A549 (cell line): ENCODE data around the gene ZNF394. TPM values are rescaled to one million over a fixed set of nuclear protein-coding genes. Genes with fewer than 3 reads are reported as not detected.

Source experiments
- ATAC-seq, 2 experiments: fragments of 200-7000 bp in 1 of 2; fragments of >200 bp in 1 of 2; cut with Nextera tagmentation in 1 of 2; cut with Tn5 transposase in 1 of 2; 3 replicates each; pipeline versions ENCODE4 v1.8.0 to v1.9.1; 2018 to 2020; ENCODE audit warnings: mild to moderate bottlenecking in 1 of 2, moderate library complexity in 1 of 2
- CTCF ChIA-PET: fragments of 300-600 bp; sonication (Branson Sonifier 250); formaldehyde crosslinking; extraction: SDS; loops from one replicate; lab custom pipeline; 2021; ENCODE audit warnings: antibody characterized with exemption, inconsistent platforms; lab: Yijun Ruan, JAX
- POLR2A ChIA-PET: fragments of 350-600 bp; formaldehyde crosslinking; extraction: SDS; loops from one replicate; lab custom pipeline; 2021; ENCODE audit warnings: antibody characterized with exemption, inconsistent platforms; lab: Yijun Ruan, JAX
- DNase-seq, 2 experiments: peaks; one replicate each; pipeline versions ENCODE4 v3.0.0 to v3.0.0-alpha.2; 2011 to 2016; ENCODE audit warnings: low read depth in 1 of 2, low spot score in 1 of 2
- FAIRE-seq: peaks from 2 replicates; lab custom pipeline; 2011; peaks lifted over from hg19 to GRCh38; lab: Jason Lieb, UNC
- H3K27ac ChIP-seq, 2 experiments: fragments of >200 bp; sonication (Bioruptor Twin); formaldehyde crosslinking; 3 replicates each; pipeline ENCODE4 v1.5.1; 2016 to 2017
- H3K4me1 ChIP-seq: fragments of >200 bp; sonication (Bioruptor Twin); formaldehyde crosslinking; 3 replicates; pipeline ENCODE4 v1.6.1; 2016
- H3K4me2 ChIP-seq: fragments of >200 bp; sonication (Bioruptor Twin); formaldehyde crosslinking; 3 replicates; pipeline ENCODE4 v1.6.1; 2016
- H3K4me3 ChIP-seq: fragments of >200 bp; sonication (Bioruptor Twin); formaldehyde crosslinking; 3 replicates; pipeline ENCODE4 v1.5.1; 2016
- H3K9me3 ChIP-seq: fragments of >200 bp; sonication (Bioruptor Twin); formaldehyde crosslinking; 3 replicates; pipeline ENCODE4 v1.6.1; 2016
- ATOH8 ChIP-seq: fragments of 250-450 bp; sonication (Bioruptor Pico); IDR thresholded peaks from 2 replicates; pipeline ENCODE4 v1.5.0; 2020; ENCODE audit warnings: low read depth, mild to moderate bottlenecking, moderate library complexity
- CEBPB ChIP-seq, 2 experiments: fragments of >200 bp in 1 of 2; sonication (Bioruptor Twin) in 1 of 2; formaldehyde crosslinking in 1 of 2; IDR thresholded peaks; 2 replicates each; pipeline ENCODE4 v1.6.1; 2012 to 2016
- EHF ChIP-seq: fragments of 250-450 bp; sonication (Bioruptor Pico); IDR thresholded peaks from 2 replicates; pipeline ENCODE4 v1.5.0; 2020; ENCODE audit warnings: mild to moderate bottlenecking
- FOSL2 ChIP-seq, 2 experiments: fragments of 450-650 bp in 1 of 2; fragments of >200 bp in 1 of 2; sonication (Bioruptor Twin) in 1 of 2; formaldehyde crosslinking; IDR thresholded peaks; 2 replicates each; pipeline versions ENCODE4 v1.5.0 to v1.6.1; 2016 to 2020; ENCODE audit warnings: mild to moderate bottlenecking in 1 of 2, moderate library complexity in 1 of 2
- GATA3 ChIP-seq: IDR thresholded peaks from 2 replicates; pipeline ENCODE4 v1.6.1; 2012; ENCODE audit warnings: borderline replicate concordance
- HOXB13 ChIP-seq: fragments of 250-450 bp; sonication (Bioruptor Pico); IDR thresholded peaks from 2 replicates; pipeline ENCODE4 v1.5.0; 2020; ENCODE audit warnings: low read depth, mild to moderate bottlenecking, moderate library complexity
- HOXB5 ChIP-seq: fragments of 250-450 bp; sonication (Bioruptor Pico); IDR thresholded peaks from 2 replicates; pipeline ENCODE4 v1.5.0; 2020; ENCODE audit warnings: mild to moderate bottlenecking, moderate library complexity
- JUN ChIP-seq, 2 experiments: fragments of >200 bp; sonication (Bioruptor Twin); formaldehyde crosslinking; IDR thresholded peaks; 2 replicates in 1 of 2; 3 replicates in 1 of 2; pipeline ENCODE4 v1.6.1; 2016 to 2017
- MAZ ChIP-seq: fragments of 150-350 bp; IDR thresholded peaks from 2 replicates; pipeline ENCODE4 v1.6.1; 2014; ENCODE audit warnings: antibody characterized with exemption, low read depth, low read length, borderline replicate concordance
- NFE2L2 ChIP-seq: fragments of 150-350 bp; conservative IDR thresholded peaks from 2 replicates; pipeline ENCODE4 v1.6.1; 2014; ENCODE audit warnings: low read length
- NR3C1 ChIP-seq: fragments of >200 bp; sonication (Bioruptor Twin); formaldehyde crosslinking; IDR thresholded peaks from 3 replicates; pipeline ENCODE4 v1.6.1; 2017
- PHF8 ChIP-seq: fragments of 200-600 bp; sonication (generic); IDR thresholded peaks from 2 replicates; pipeline ENCODE4 v1.6.1; 2016; ENCODE audit warnings: low read depth, mild to moderate bottlenecking, antibody characterized with exemption, moderate library complexity, borderline replicate concordance
- POLR2AphosphoS2 ChIP-seq: conservative IDR thresholded peaks from 2 replicates; pipeline ENCODE4 v1.6.1; 2012; ENCODE audit warnings: low read length, improper control_type of control experiment, inconsistent platforms
- RAD21 ChIP-seq, 2 experiments: fragments of >200 bp in 1 of 2; sonication (Bioruptor Twin) in 1 of 2; formaldehyde crosslinking in 1 of 2; IDR thresholded peaks in 1 of 2; conservative IDR thresholded peaks in 1 of 2; 2 replicates in 1 of 2; 3 replicates in 1 of 2; pipeline ENCODE4 v1.6.1; 2012 to 2018; ENCODE audit warnings: inconsistent platforms in 1 of 2
- RCOR1 ChIP-seq: fragments of 150-350 bp; IDR thresholded peaks from 2 replicates; pipeline ENCODE4 v1.6.1; 2014; ENCODE audit warnings: antibody characterized with exemption, low read length, low read depth
- SMC3 ChIP-seq: fragments of >200 bp; sonication (Bioruptor Twin); formaldehyde crosslinking; IDR thresholded peaks from 3 replicates; pipeline ENCODE4 v1.6.1; 2018; ENCODE audit warnings: inconsistent platforms
- TFCP2L1 ChIP-seq: fragments of 250-450 bp; sonication (Bioruptor Pico); IDR thresholded peaks from 2 replicates; pipeline ENCODE4 v1.5.0; 2021; ENCODE audit warnings: mild to moderate bottlenecking
- TP53 ChIP-seq: fragments of 250-450 bp; sonication (Bioruptor Pico); IDR thresholded peaks from 2 replicates; pipeline ENCODE4 v1.5.0; 2021; ENCODE audit warnings: mild to moderate bottlenecking, moderate library complexity
- USF2 ChIP-seq: fragments of 450-650 bp; IDR thresholded peaks from 2 replicates; pipeline ENCODE4 v1.6.1; 2014; ENCODE audit warnings: antibody characterized with exemption
- ZC3H11A ChIP-seq: fragments of 450-650 bp; IDR thresholded peaks from 2 replicates; pipeline ENCODE4 v1.6.1; 2014; ENCODE audit warnings: antibody characterized with exemption, mild to moderate bottlenecking
- ZFP36 ChIP-seq: fragments of 450-650 bp; IDR thresholded peaks from 2 replicates; pipeline ENCODE4 v1.6.1; 2014; ENCODE audit warnings: borderline replicate concordance; ENCODE audit not compliant: partially characterized antibody
- ZNF302 ChIP-seq: fragments of 250-450 bp; sonication (Bioruptor Pico); IDR thresholded peaks from 2 replicates; pipeline ENCODE4 v1.9.0; 2021; ENCODE audit warnings: inconsistent platforms, mild to moderate bottlenecking, moderate library complexity
- WGBS: methylation state at CpG from one replicate; pipeline ENCODE4 v1.1.6; 2017; ENCODE audit errors: missing lambda C conversion rate; 5-methylcytosine and 5-hydroxymethylcytosine counted together
- polyA plus RNA-seq, 4 experiments: library from polyadenylated mRNA; depleted of rRNA in 3 of 4; stranded (reverse); fragments of >200 nt; fragmentation: RNase III in 1 of 4; extraction: RNeasy Plus Mini Kit Qiagen cat#74134 plus additional on column Dnase treatment in 1 of 4; gene quantifications; 2 replicates in 3 of 4; 3 replicates in 1 of 4; pipeline ENCODE4 v1.2.3, GENCODE V29; 2011 to 2017
- TF ChIP-seq, protein P1 (sequence below): fragments of 150-350 bp; IDR thresholded peaks from 2 replicates; pipeline ENCODE4 v1.6.1; 2014; ENCODE audit warnings: low read depth, mild to moderate bottlenecking, low read length
- TF ChIP-seq, protein P2 (sequence below): IDR thresholded peaks from 2 replicates; pipeline ENCODE4 v1.6.1; 2012

ZNF394 gene
- polyA plus RNA-seq, 2 of the 4 experiments (the other 2 are of a cell fraction): 12.8 to 13.6 TPM

DNA sequence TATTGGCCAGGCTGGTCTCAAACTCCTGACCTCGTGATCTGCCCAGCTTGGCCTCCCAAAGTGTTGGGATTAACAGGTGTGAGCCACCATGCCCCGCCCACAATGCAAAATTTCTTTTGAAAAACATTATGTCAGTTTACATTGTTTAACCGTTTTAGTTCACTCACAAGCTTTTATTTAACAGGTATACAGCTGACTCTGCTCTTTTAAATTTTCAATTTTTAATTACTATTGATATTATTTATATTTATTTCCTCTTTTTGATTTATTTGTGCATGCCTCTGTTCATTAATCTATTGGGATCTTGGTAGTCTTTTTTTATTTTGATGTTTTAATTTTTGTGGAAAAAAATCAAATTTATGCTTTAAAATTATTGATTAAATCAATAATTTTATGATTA is 21.3 kb upstream of the ZNF394 start:
- CTCF ChIA-PET: interaction anchor here (0.9 to 1.0 kb wide), 2 partner anchors 95 kb away, joined by 3 read pairs; partner anchors contain the start of gene ZSCAN25
- DNase-seq (no peak), ATAC-seq (no peak), FAIRE-seq (no peak)
- Histone ChIP-seq H3K27ac (no peak overlapping the region), H3K9me3 (peaks cover 13% of the 10 kb centered on the region), H3K4me3 (no peak overlapping the region), H3K4me1 (no peaks in the 10 kb centered on the region), H3K4me2 (no peak overlapping the region)
- POLR2A ChIA-PET: no interaction called here
- TF ChIP-seq POLR2AphosphoS2 (no peak), USF2 (no peak)
- WGBS: 81% methylated on average over 3 of the region's 3 CpGs

DNA sequence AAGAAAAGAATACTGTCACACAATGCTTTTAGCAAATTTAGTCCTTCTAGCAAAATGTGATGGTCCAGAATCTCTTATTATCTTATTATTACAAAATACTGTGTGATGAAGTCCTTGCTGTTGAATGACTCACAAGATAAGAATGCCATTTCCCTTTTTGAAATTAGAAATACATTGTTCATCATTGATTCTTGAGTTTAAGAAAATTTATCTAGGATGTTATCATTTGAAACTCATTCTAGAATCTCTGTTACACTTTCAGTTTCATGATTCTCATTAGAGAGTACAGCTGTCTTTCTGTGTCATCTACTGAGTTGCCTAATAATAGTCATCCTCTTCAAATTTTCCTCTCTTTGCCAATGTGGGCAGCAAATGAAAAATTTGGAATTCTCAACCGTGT is 14.0 kb upstream of the ZNF394 start:
- FAIRE-seq: no peak
- DNase-seq: no peak
- 97% methylated on average over 1 of the region's 1 CpG for WGBS
- TF ChIP-seq HOXB13 (CRISPR knock-in tag) (no peak), HOXB5 (CRISPR knock-in tag) (no peak), FOSL2 (IDR thresholded peaks at IDR 0.05) (no peak), FOSL2 (CRISPR knock-in tag; IDR thresholded peaks at IDR 0.05) (peak; percentile 43; the same call in 1 of the 2 replicates)
- H3K4me2 ChIP-seq: no peak overlapping the region
- POLR2A ChIA-PET: interaction anchor here (1.4 to 1.6 kb wide), 2 partner anchors 9 to 10 kb away, joined by 3 read pairs; partner anchors contain the start of gene ZKSCAN5
- H3K9me3 ChIP-seq: no peaks in the 10 kb centered on the region
- ATAC-seq: no peak
- no peaks in the 10 kb centered on the region for H3K4me1 ChIP-seq
- CTCF ChIA-PET: no interaction called here
- no peak overlapping the region for H3K27ac ChIP-seq
- H3K4me3 ChIP-seq: no peak overlapping the region

GRCh38 chr7:99505324-99505662 is 5.2 kb upstream of the ZNF394 start:
- Histone ChIP-seq H3K27ac (peak overlapping the region; percentile 94 to 97), H3K9me3 (no peaks in the 10 kb centered on the region), H3K4me1 (peaks cover 16% of the 10 kb centered on the region; the same call in 2 of the 3 replicates), H3K4me2 (peak overlapping the region; percentile 86), H3K4me3 (peak overlapping the region; percentile 95)
- CTCF ChIA-PET: interaction anchor here (1.2 kb wide), 2 partner anchors 97 to 489 kb away, joined by 3 read pairs; partner anchors contain the start of genes BUD31 and PDAP1
- TF ChIP-seq PHF8 (peak; percentile 84; the same call in 1 of the 2 replicates), TP53 (CRISPR knock-in tag) (no peak)
- no peak for DNase-seq
- POLR2A ChIA-PET: interaction anchor here (0.6 to 3.2 kb wide), 8 partner anchors 10 to 414 kb away, joined by 3 to 23 read pairs (median 11); partner anchors contain the start of genes FAM200A, TRIM4, ZNF655 and ZSCAN25
- no peak for FAIRE-seq
- WGBS: 12% methylated on average over 8 of the region's 11 CpGs
- ATAC-seq: peak; percentile 27 to 37

DNA sequence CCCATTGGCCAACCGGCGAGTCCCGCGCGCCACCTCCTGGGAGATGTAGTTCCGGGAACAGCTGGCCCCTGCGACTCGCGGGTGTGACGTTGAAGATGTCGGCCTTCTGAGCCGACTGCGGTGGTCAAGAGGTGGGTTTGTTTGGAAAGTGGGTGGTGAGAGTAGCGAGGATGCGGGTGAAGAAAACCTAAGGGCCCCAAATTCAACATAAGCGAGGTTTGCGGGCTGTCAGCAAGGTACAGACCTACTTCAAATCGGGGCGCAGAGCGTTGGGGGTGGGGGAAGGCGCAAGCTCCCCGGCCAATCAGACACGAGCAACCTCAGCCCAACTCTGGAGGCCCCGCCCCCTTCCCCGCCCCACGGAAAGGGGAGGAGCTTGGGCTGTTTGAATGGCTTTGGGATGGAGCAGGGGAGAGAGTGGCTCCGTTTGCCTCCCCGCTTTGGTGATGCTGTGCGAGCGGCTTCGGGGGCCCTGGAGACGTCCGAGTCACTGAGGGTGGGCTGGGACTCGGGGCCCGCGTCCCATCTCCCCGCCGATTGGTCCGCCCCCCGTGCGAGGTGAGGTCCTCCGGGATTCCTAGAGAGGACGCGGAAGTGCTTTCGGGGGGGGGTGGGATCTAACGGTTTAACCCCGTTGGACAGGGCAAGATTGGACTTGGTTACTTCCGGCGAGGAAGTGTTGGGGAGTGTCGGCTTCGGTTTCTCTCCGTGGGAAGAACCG is 4.7 kb upstream of the ZNF394 start, which contains the start of gene ZKSCAN5:
TSS of gene ZKSCAN5 (plus strand) at position 60 of the 721 bp plus-strand sequence. CDS start 1,383 bp downstream, outside the sequence.
- H3K9me3 ChIP-seq: no peaks in the 10 kb centered on the region
- WGBS: 2% methylated on average over 35 of the region's 53 CpGs
- FAIRE-seq (no peak), DNase-seq (peak; percentile 98), ATAC-seq (peak; percentile 88 to 94)
- peak within 1 kb of the TSS; percentile 86 for H3K4me2 ChIP-seq
- peak within 1 kb of the TSS; percentile 95 for H3K4me3 ChIP-seq
- peak within 1 kb of the TSS; percentile 94 to 97 for H3K27ac ChIP-seq
- ChIA-PET POLR2A (interaction anchor here (0.6 to 3.2 kb wide), 11 partner anchors 9 to 414 kb away, joined by 3 to 23 read pairs (median 10); partner anchors contain the start of genes ATP5MF, FAM200A, TRIM4 and ZNF655), CTCF (interaction anchor here (1.2 kb wide), 2 partner anchors 96 to 489 kb away, joined by 3 read pairs; partner anchors contain the start of genes BUD31 and PDAP1)
- peaks cover 16% of the 10 kb centered on the region; the same call in 2 of the 3 replicates for H3K4me1 ChIP-seq
- no peak for TF ChIP-seq RCOR1
- TF ChIP-seq NFE2L2: no peak
- TF ChIP-seq RAD21 (conservative IDR thresholded peaks at IDR 0.05 in 1 of 2, IDR thresholded peaks at IDR 0.05 in 1 of 2): no peak
- no peak for TF ChIP-seq ZNF302 (CRISPR knock-in tag)
- TF ChIP-seq JUN (IDR thresholded peaks at IDR 0.05): peak; percentile 67 to 84; a peak in 4 of 5 replicates
- no peak for TF ChIP-seq ATOH8
- TF ChIP-seq ZFP36: no peak
- TF ChIP-seq GATA3: no peak
- no peak for TF ChIP-seq MAZ
- TF ChIP-seq, protein P1, sequence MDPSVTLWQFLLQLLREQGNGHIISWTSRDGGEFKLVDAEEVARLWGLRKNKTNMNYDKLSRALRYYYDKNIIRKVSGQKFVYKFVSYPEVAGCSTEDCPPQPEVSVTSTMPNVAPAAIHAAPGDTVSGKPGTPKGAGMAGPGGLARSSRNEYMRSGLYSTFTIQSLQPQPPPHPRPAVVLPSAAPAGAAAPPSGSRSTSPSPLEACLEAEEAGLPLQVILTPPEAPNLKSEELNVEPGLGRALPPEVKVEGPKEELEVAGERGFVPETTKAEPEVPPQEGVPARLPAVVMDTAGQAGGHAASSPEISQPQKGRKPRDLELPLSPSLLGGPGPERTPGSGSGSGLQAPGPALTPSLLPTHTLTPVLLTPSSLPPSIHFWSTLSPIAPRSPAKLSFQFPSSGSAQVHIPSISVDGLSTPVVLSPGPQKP: no peak
- no peak for TF ChIP-seq POLR2AphosphoS2
- TF ChIP-seq, protein P2, sequence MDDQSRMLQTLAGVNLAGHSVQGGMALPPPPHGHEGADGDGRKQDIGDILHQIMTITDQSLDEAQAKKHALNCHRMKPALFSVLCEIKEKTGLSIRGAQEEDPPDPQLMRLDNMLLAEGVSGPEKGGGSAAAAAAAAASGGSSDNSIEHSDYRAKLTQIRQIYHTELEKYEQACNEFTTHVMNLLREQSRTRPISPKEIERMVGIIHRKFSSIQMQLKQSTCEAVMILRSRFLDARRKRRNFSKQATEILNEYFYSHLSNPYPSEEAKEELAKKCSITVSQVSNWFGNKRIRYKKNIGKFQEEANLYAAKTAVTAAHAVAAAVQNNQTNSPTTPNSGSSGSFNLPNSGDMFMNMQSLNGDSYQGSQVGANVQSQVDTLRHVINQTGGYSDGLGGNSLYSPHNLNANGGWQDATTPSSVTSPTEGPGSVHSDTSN: peak; percentile 25; the same call in 1 of the 2 replicates
- no peak for TF ChIP-seq SMC3
- no peak for TF ChIP-seq HOXB13 (CRISPR knock-in tag)
- peak; percentile 74; the same call in 1 of the 2 replicates for TF ChIP-seq EHF (CRISPR knock-in tag)
- no peak for TF ChIP-seq ZC3H11A
- no peak for TF ChIP-seq NR3C1
- peak in 1 of 2 experiments; percentile 17; a peak in 1 of 4 replicates for TF ChIP-seq CEBPB (IDR thresholded peaks at IDR 0.05)
- no peak for TF ChIP-seq TFCP2L1 (CRISPR knock-in tag)
